Esophagus muscularis mucosa (tissue), 4 donors: ENCODE measurements around the gene DLG1.
"Not testable (repeated sequence)": the region's sequence is repeated elsewhere in the genome, so short reads cannot be mapped to it uniquely, and the experiment has no call there.

Experiments
- EP300 ChIP-seq: sonication (generic); formaldehyde crosslinking; IDR thresholded peaks from one replicate; pipeline ENCODE4 v1.6.1; 2017; ENCODE audit warnings: antibody characterized with exemption
- POLR2A ChIP-seq: fragments of 450-650 bp; IDR thresholded peaks from one replicate; pipeline ENCODE4 v1.6.1; 2017; ENCODE audit warnings: antibody characterized with exemption, moderate library complexity, mild to moderate bottlenecking, low read depth
- TF ChIP-seq, protein P1 (sequence below), 3 experiments: fragments of 200-600 bp in 2 of 3; fragments of 450-650 bp in 1 of 3; sonication (generic) in 2 of 3; IDR thresholded peaks; one replicate each; pipeline ENCODE4 v1.5.1; 2017 to 2019; ENCODE audit warnings: antibody characterized with exemption in 3 of 3, mild to moderate bottlenecking in 2 of 3, moderate library complexity in 1 of 3

GRCh38 chr3:197193759-197194158, 104.7 kb downstream of the DLG1 start:
- TF ChIP-seq, protein P1, sequence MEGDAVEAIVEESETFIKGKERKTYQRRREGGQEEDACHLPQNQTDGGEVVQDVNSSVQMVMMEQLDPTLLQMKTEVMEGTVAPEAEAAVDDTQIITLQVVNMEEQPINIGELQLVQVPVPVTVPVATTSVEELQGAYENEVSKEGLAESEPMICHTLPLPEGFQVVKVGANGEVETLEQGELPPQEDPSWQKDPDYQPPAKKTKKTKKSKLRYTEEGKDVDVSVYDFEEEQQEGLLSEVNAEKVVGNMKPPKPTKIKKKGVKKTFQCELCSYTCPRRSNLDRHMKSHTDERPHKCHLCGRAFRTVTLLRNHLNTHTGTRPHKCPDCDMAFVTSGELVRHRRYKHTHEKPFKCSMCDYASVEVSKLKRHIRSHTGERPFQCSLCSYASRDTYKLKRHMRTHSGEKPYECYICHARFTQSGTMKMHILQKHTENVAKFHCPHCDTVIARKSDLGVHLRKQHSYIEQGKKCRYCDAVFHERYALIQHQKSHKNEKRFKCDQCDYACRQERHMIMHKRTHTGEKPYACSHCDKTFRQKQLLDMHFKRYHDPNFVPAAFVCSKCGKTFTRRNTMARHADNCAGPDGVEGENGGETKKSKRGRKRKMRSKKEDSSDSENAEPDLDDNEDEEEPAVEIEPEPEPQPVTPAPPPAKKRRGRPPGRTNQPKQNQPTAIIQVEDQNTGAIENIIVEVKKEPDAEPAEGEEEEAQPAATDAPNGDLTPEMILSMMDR (IDR thresholded peaks at IDR 0.05) = not testable (repeated sequence)
- not testable (repeated sequence) for TF ChIP-seq POLR2A, EP300
